Measurements from ENCODE around the gene CAMTA1. TPM values are rescaled to one million over a fixed set of nuclear protein-coding genes. Genes with fewer than 3 reads are reported as not detected.

CAMTA1 gene
- total and polyA plus RNA-seq, 4 donors, result 78.7 to 438 (median 173) TPM

- no peak overlapping the region for H3K27ac ChIP-seq (ENCODE audit: low read depth in 1 of 2, low read length in 2 of 2)
- no peaks in the 10 kb centered on the region for H3K4me1 ChIP-seq (ENCODE audit: control insufficient read depth in 1 of 2, insufficient read depth in 2 of 2, low read length in 2 of 2)
- H3K9me3 ChIP-seq (ENCODE audit: control insufficient read depth, low read length), result no peaks in the 10 kb centered on the region
- intact Hi-C loops (cut with DNase I), result no loop called here
- no peak for ATAC-seq (ENCODE audit: low FRiP score)
- no peaks in the 10 kb centered on the region for H3K36me3 ChIP-seq (ENCODE audit: control insufficient read depth in 1 of 2, insufficient read depth in 2 of 2, low read length in 1 of 2)
- H3K4me3 ChIP-seq (ENCODE audit: low read length in 2 of 2), result no peak overlapping the region
- no peak for DNase-seq
- H3K27me3 ChIP-seq (ENCODE audit: control insufficient read depth in 1 of 2, insufficient read depth in 2 of 2, low read length in 1 of 2), result no peaks in the 10 kb centered on the region
- 55 to 70% methylated on average over 4 of the region's 4 CpGs for WGBS, 2 donors
Measured at GRCh38 chr1:6899621-6900020, 114.4 kb downstream of the CAMTA1 start.

DNA sequence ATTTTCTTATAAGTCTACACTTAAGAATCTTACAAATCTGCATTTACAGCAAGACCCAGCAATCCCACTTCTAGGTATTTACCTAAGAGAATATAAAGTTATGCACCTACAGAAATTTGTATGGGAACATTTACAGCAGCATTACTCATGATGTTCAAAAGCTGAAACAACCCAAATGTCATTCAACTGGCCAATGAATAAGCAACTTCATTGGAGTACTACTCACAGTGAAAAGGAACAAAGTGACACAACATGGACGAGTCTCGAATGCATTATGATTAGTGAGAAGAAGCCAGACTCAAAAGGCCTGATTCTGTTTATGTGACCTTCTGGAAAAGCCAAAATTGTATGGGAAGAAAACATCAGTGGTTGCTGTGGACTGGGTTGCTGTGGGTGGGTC lies 116.9 kb downstream of the CAMTA1 start:
- Histone ChIP-seq H3K4me3 (ENCODE audit: low read length in 2 of 2) (no peak overlapping the region), H3K4me1 (ENCODE audit: control insufficient read depth in 1 of 2, insufficient read depth in 2 of 2, low read length in 2 of 2) (no peaks in the 10 kb centered on the region), H3K9me3 (ENCODE audit: control insufficient read depth, low read length) (no peaks in the 10 kb centered on the region), H3K36me3 (ENCODE audit: control insufficient read depth in 1 of 2, insufficient read depth in 2 of 2, low read length in 1 of 2) (no peaks in the 10 kb centered on the region), H3K27me3 (ENCODE audit: control insufficient read depth in 1 of 2, insufficient read depth in 2 of 2, low read length in 1 of 2) (no peaks in the 10 kb centered on the region), H3K27ac (ENCODE audit: low read depth in 1 of 2, low read length in 2 of 2) (no peak overlapping the region)
- 63 to 68% methylated on average over 2 of the region's 2 CpGs for WGBS, 2 donors
- no peak for DNase-seq
- intact Hi-C loops (cut with DNase I), result no loop called here
- ATAC-seq (ENCODE audit: low FRiP score), result no peak

GRCh38 chr1:6904476-6905170 lies 119.4 kb downstream of the CAMTA1 start:
- no peak overlapping the region for H3K4me3 ChIP-seq (ENCODE audit: low read length in 2 of 2)
- no peaks in the 10 kb centered on the region for H3K36me3 ChIP-seq (ENCODE audit: control insufficient read depth in 1 of 2, insufficient read depth in 2 of 2, low read length in 1 of 2)
- no peaks in the 10 kb centered on the region for H3K9me3 ChIP-seq (ENCODE audit: control insufficient read depth, low read length)
- ATAC-seq (ENCODE audit: low FRiP score) (no peak), DNase-seq (no peak)
- 80 to 84% methylated on average over 17 of the region's 17 CpGs for WGBS, 2 donors
- H3K27ac ChIP-seq (ENCODE audit: low read depth in 1 of 2, low read length in 2 of 2), result no peak overlapping the region
- no peaks in the 10 kb centered on the region for H3K27me3 ChIP-seq (ENCODE audit: control insufficient read depth in 1 of 2, insufficient read depth in 2 of 2, low read length in 1 of 2)
- intact Hi-C loops (cut with DNase I), result no loop called here
- no peaks in the 10 kb centered on the region for H3K4me1 ChIP-seq (ENCODE audit: control insufficient read depth in 1 of 2, insufficient read depth in 2 of 2, low read length in 2 of 2)

GRCh38 chr1:6905331-6905730 lies 120.1 kb downstream of the CAMTA1 start:
- DNase-seq (no peak), ATAC-seq (ENCODE audit: low FRiP score) (no peak)
- no peak overlapping the region for H3K4me3 ChIP-seq (ENCODE audit: low read length in 2 of 2)
- no peaks in the 10 kb centered on the region for H3K4me1 ChIP-seq (ENCODE audit: control insufficient read depth in 1 of 2, insufficient read depth in 2 of 2, low read length in 2 of 2)
- no peaks in the 10 kb centered on the region for H3K27me3 ChIP-seq (ENCODE audit: control insufficient read depth in 1 of 2, insufficient read depth in 2 of 2, low read length in 1 of 2)
- no peaks in the 10 kb centered on the region for H3K36me3 ChIP-seq (ENCODE audit: control insufficient read depth in 1 of 2, insufficient read depth in 2 of 2, low read length in 1 of 2)
- H3K9me3 ChIP-seq (ENCODE audit: control insufficient read depth, low read length), result no peaks in the 10 kb centered on the region
- 89 to 91% methylated on average over 8 of the region's 8 CpGs for WGBS, 2 donors
- H3K27ac ChIP-seq (ENCODE audit: low read depth in 1 of 2, low read length in 2 of 2), result no peak overlapping the region
- intact Hi-C loops (cut with DNase I), result no loop called here

DNA sequence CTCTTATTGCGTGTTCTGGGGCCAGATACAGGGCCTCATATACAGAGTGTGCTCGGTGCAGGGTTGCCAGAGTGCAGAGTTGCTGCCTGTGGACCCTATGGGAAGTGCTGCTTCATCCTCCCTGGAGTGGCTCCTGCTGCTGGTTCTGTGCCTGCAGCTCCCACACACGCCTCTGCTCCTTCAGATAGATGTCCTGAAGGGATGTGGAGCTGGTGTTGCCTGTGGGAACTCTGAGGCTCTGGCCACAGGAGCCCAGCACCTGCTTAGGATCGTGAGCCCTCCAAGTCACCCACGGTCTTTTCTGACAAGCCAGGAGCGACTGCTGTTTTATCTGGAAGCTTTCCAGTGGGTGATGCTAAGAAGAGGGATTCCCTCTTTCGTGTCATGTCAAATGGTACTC lies 120.5 kb downstream of the CAMTA1 start:
- no peaks in the 10 kb centered on the region for H3K9me3 ChIP-seq (ENCODE audit: control insufficient read depth, low read length)
- 24 to 27% methylated on average over 7 of the region's 7 CpGs for WGBS, 2 donors
- no peaks in the 10 kb centered on the region for H3K27me3 ChIP-seq (ENCODE audit: control insufficient read depth in 1 of 2, insufficient read depth in 2 of 2, low read length in 1 of 2)
- DNase-seq, result no peak
- intact Hi-C loops (cut with DNase I), result no loop called here
- ATAC-seq (ENCODE audit: low FRiP score), result no peak
- no peaks in the 10 kb centered on the region for H3K36me3 ChIP-seq (ENCODE audit: control insufficient read depth in 1 of 2, insufficient read depth in 2 of 2, low read length in 1 of 2)
- H3K27ac ChIP-seq (ENCODE audit: low read depth in 1 of 2, low read length in 2 of 2), result no peak overlapping the region
- H3K4me1 ChIP-seq (ENCODE audit: control insufficient read depth in 1 of 2, insufficient read depth in 2 of 2, low read length in 2 of 2), result no peaks in the 10 kb centered on the region
- H3K4me3 ChIP-seq (ENCODE audit: low read length in 2 of 2), result no peak overlapping the region

DNA sequence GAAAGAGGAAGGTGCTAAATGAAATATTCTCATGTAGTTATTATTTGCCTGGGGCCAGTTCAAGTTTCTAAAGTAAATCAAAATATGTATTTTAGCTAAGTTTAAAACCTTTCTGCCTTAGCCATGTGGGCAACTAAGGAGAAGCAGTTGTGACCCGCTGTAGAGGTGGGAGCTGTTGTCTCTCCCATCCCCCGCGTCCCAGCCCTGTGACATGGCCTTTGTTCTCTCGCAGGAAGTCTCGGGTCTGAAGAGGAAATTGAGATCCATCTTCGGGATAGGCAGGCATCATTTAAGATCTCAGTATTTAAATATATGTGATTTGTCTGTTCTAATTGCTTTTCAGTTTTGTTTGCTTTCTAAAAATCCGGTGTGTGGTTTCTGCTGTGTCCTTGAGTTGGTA lies 121.5 kb downstream of the CAMTA1 start:
- DNase-seq (no peak), ATAC-seq (ENCODE audit: low FRiP score) (no peak)
- no peaks in the 10 kb centered on the region for H3K36me3 ChIP-seq (ENCODE audit: control insufficient read depth in 1 of 2, insufficient read depth in 2 of 2, low read length in 1 of 2)

GRCh38 chr1:6907201-6907600 lies 121.9 kb downstream of the CAMTA1 start:
- ATAC-seq (ENCODE audit: low FRiP score) (no peak), DNase-seq (no peak)
- Histone ChIP-seq H3K27me3 (ENCODE audit: control insufficient read depth in 1 of 2, insufficient read depth in 2 of 2, low read length in 1 of 2) (no peaks in the 10 kb centered on the region), H3K4me1 (ENCODE audit: control insufficient read depth in 1 of 2, insufficient read depth in 2 of 2, low read length in 2 of 2) (no peaks in the 10 kb centered on the region), H3K36me3 (ENCODE audit: control insufficient read depth in 1 of 2, insufficient read depth in 2 of 2, low read length in 1 of 2) (no peaks in the 10 kb centered on the region), H3K27ac (ENCODE audit: low read depth in 1 of 2, low read length in 2 of 2) (no peak overlapping the region), H3K4me3 (ENCODE audit: low read length in 2 of 2) (no peak overlapping the region), H3K9me3 (ENCODE audit: control insufficient read depth, low read length) (no peaks in the 10 kb centered on the region)
- WGBS, 2 donors, result 57 to 63% methylated on average over 12 of the region's 12 CpGs
- intact Hi-C loops (cut with DNase I), result no loop called here

More for the DNA sequence above, 121.5 kb downstream of the CAMTA1 start:
- Histone ChIP-seq H3K27me3 (ENCODE audit: control insufficient read depth in 1 of 2, insufficient read depth in 2 of 2, low read length in 1 of 2) (no peaks in the 10 kb centered on the region), H3K9me3 (ENCODE audit: control insufficient read depth, low read length) (no peaks in the 10 kb centered on the region), H3K4me1 (ENCODE audit: control insufficient read depth in 1 of 2, insufficient read depth in 2 of 2, low read length in 2 of 2) (no peaks in the 10 kb centered on the region), H3K4me3 (ENCODE audit: low read length in 2 of 2) (no peak overlapping the region), H3K27ac (ENCODE audit: low read depth in 1 of 2, low read length in 2 of 2) (no peak overlapping the region)
- 49 to 51% methylated on average over 7 of the region's 7 CpGs for WGBS, 2 donors
- intact Hi-C loops (cut with DNase I), result no loop called here

- no peak for ATAC-seq (ENCODE audit: low FRiP score)
- WGBS, 2 donors, result 62 to 65% methylated on average over 20 to 21 of the region's 21 CpGs
- DNase-seq, result no peak
Measured at GRCh38 chr1:6907676-6908434, 122.6 kb downstream of the CAMTA1 start.

GRCh38 chr1:6909401-6909800 lies 124.1 kb downstream of the CAMTA1 start:
- H3K36me3 ChIP-seq (ENCODE audit: control insufficient read depth in 1 of 2, insufficient read depth in 2 of 2, low read length in 1 of 2), result no peaks in the 10 kb centered on the region
- H3K27me3 ChIP-seq (ENCODE audit: control insufficient read depth in 1 of 2, insufficient read depth in 2 of 2, low read length in 1 of 2), result no peaks in the 10 kb centered on the region
- 91 to 92% methylated on average over 5 of the region's 5 CpGs for WGBS, 2 donors
- ATAC-seq (ENCODE audit: low FRiP score) (no peak), DNase-seq (no peak)
- H3K4me1 ChIP-seq (ENCODE audit: control insufficient read depth in 1 of 2, insufficient read depth in 2 of 2, low read length in 2 of 2), result no peaks in the 10 kb centered on the region
- no peak overlapping the region for H3K27ac ChIP-seq (ENCODE audit: low read depth in 1 of 2, low read length in 2 of 2)
- intact Hi-C loops (cut with DNase I), result no loop called here
- H3K9me3 ChIP-seq (ENCODE audit: control insufficient read depth, low read length), result peaks cover 2% of the 10 kb centered on the region
- H3K4me3 ChIP-seq (ENCODE audit: low read length in 2 of 2), result no peak overlapping the region

More at GRCh38 chr1:6907676-6908434, 122.6 kb downstream of the CAMTA1 start:
- H3K27ac ChIP-seq (ENCODE audit: low read depth in 1 of 2, low read length in 2 of 2), result no peak overlapping the region
- H3K4me3 ChIP-seq (ENCODE audit: low read length in 2 of 2), result no peak overlapping the region
- H3K27me3 ChIP-seq (ENCODE audit: control insufficient read depth in 1 of 2, insufficient read depth in 2 of 2, low read length in 1 of 2), result no peaks in the 10 kb centered on the region
- H3K9me3 ChIP-seq (ENCODE audit: control insufficient read depth, low read length), result no peaks in the 10 kb centered on the region
- no peaks in the 10 kb centered on the region for H3K36me3 ChIP-seq (ENCODE audit: control insufficient read depth in 1 of 2, insufficient read depth in 2 of 2, low read length in 1 of 2)
- intact Hi-C loops (cut with DNase I), result no loop called here
- H3K4me1 ChIP-seq (ENCODE audit: control insufficient read depth in 1 of 2, insufficient read depth in 2 of 2, low read length in 2 of 2), result no peaks in the 10 kb centered on the region
